HG03565 (cell line): ENCODE data around the gene LRP1B.
"Not testable (repeated sequence)": the region's sequence is repeated elsewhere in the genome, so short reads cannot be mapped to it uniquely, and the experiment has no call there.

Source experiments
- ATAC-seq: cut with Tn5 transposase; IDR thresholded peaks from one replicate; pipeline ENCODE4 v1.9.1; 2021; ENCODE audit warnings: mild to moderate bottlenecking, moderate library complexity; ENCODE audit not compliant: unreplicated experiment

Gene LRP1B

DNA sequence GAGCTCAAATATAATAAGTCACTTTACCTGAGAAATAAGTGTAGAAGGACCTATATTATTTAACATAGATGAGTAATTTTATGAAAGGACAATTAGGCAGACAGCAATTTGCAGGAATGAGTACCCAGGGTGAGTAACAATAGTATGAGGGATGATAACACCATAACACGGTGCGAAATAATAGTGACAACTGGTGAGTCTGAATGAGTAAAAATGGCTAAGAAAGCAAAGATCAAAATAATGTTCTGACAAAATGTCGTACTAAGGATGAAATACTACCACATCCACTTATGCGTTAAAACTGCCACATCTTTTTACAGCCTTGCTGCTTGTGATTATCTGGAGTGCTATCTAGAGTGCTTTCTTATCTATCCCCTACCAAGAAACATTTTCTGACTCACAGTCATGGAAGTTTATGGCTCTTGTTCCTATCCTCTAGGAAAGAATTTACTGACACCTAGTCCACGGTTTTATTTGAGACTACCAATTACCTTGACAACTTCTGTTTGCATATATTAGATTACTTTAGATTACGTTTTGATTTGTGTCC, 929.7 kb downstream of the LRP1B start:
- ATAC-seq = no peak

DNA sequence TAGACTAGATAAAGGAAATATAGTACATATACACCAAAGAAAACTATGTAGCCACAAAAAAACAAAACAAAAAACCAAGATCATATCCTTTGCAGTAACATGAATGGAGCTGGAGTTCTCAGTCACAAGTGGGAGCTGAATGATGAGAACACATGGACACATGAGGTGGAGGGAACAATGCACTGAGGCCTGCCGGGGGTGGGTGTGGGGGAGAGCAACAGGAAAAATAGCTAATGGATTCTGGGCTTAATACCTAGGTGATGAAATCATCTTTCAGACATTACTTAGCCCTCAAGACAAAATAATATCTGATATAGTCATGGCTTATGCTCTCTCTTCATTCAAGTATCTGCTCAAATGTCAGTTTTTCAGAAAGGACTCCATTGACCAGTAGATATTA, 930.6 kb downstream of the LRP1B start:
- ATAC-seq = no peak

GRCh38 chr2:141199711-141200110, 931.1 kb downstream of the LRP1B start:
- no peak for ATAC-seq

DNA sequence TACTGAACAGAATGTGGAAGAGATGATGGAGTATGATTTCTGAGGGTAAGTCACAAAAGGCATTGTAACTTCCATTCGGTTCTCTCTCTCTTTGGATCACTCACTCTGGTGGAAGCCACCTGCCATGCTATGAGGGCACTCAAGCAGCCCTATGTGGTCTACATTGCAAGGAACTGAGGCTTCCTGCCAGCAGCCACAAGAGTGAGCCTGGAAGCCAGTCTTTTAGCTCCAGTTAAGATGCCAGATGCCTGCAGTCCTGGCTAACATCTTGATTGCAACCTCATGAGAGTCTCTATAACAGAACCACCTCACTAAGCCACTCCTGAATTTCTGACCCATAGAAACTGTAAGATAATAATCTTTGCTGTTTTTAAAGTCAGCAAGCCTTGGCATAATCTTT, 935.7 kb downstream of the LRP1B start:
- ATAC-seq = no peak

GRCh38 chr2:141187075-141187439, 943.8 kb downstream of the LRP1B start:
- no peak for ATAC-seq

GRCh38 chr2:141186413-141187074, 944.3 kb downstream of the LRP1B start:
- no peak for ATAC-seq

DNA sequence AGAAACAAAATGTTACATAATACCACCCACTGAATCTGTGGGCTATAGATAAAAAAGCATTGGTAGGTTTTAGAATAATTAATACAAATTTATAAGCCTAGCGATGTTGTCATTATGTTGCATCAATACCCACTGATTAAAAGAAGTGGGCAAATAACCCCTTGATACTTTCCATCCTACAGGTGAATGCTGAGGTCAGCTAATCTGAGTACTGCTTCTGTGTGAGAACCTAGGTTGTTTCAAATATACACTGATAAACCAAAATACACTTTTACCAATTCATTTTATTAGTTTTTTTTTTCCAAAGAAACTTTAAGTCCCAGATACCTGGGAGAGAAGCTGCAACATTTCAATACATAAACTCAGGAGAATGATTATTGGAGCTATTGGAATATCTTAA, 948.6 kb downstream of the LRP1B start:
- no peak for ATAC-seq

DNA sequence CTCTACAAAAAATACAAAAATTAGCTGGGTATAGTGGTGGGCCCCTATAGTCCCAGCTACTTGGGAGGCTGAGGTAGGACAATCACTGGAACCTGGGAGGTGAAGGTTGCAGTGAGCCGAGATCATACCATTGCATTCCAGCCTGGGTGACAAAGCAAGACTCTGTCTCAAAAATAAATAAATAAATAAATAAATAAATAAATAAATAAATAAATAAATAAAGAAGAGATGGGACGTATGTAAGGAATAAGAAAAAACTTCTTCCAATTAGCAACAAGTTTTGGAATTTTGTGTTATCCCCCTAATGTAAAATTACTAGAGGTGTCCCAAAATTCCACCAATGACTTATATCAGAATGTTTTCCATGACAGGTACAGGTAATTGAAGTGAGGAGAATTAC, 961.7 kb downstream of the LRP1B start:
- ATAC-seq = not testable (repeated sequence)

DNA sequence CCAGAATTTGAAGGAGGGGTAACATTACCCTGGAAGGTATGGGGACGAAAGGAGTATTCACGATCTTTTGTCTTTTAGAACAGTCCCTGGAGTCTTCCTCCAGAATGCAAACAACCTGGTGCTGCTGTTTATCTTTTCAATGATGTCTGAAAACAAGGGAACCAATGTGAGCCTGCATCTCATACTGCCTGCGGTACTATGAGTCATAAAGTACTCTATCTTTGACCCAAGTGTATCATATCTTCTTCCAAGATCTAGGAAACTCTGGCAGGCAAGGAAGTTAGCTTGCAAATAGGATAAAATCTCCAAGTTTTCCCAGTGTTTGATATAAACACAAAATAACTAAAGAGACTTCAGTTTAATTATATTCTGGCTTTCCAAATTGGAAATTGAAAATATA, 968.5 kb downstream of the LRP1B start:
- no peak for ATAC-seq

DNA sequence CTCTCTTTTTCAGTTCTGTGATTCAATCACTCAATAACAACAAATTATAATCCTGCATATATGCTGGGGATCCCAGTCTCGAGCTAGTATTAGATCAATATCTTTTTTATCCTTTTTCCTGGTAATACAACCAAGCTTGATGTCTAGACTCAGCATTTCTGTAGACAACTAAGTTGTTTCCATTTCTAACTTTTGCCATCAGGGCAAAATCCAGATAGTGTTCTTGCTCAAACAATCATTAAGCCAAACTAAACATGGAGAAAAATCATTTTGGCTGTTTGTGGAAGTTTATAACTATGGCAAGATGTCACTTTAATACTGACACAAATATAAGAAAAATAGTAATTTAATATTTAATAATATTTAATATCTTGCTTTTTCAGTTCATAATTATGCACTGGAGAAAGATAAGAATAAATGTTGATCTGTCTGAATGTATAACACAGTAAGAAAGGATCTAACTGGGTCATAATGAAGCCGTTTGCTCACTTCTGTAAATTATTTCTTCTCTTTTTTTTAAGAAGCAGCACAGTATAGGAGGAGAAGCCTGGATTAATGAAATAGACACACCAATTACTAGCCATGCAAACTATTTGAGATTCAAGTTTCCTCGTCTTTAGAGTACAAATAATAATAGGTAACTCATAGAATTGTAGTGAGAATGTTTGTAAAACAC, 979.1 kb downstream of the LRP1B start:
- ATAC-seq = no peak

DNA sequence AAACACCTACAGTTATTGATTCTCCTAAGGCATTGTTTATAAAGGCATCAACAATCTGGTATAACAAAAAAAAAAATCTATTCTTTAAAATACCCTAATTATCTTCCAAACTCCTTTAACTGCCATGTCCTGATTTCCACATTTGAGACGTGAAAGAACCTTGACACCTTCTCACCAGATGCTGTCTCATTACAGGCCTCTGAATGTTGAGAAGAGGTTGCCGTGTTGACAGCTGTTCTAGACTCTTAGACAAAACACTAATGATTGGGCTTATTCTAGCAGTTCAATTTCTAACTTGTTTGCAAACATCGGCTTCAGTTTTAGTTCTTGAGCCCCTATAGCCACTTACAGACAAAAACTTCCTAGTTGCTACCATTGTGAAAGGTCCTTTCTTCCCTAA, 988.8 kb downstream of the LRP1B start:
- ATAC-seq = no peak

DNA sequence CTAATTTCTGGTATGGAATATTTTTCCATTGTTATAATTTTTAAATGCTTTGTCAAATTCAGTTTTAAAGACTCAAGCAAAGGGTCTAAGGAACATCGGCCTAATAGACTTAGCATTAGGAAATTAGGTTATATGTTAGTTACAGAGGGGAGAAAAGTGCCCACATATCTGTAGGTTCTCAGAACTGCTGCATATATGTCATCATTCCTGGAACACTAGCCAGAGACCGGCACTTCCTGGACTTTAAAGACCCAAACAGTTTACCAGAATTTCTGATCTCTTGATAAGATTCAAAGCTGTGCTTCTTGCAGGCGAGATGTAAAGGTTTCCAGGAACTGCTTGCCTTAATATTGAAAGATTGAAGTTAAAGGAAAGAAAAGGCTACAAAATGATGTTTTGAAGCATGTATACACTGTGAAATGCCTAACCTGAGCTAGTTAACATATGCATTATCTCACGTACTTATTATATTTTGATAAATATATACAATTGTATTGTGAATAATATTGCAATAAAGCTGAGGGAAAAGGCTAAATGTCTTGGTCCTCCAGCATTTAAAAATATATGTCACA, 993.6 kb downstream of the LRP1B start:
- ATAC-seq = no peak

- ATAC-seq = no peak
These were observed 996.9 kb downstream of the LRP1B start for GRCh38 chr2:141133883-141134282.

GRCh38 chr2:141125432-141125831, 1005.4 kb downstream of the LRP1B start:
- no peak for ATAC-seq

- ATAC-seq = no peak
These were observed 1012.0 kb downstream of the LRP1B start for GRCh38 chr2:141118836-141119235.

DNA sequence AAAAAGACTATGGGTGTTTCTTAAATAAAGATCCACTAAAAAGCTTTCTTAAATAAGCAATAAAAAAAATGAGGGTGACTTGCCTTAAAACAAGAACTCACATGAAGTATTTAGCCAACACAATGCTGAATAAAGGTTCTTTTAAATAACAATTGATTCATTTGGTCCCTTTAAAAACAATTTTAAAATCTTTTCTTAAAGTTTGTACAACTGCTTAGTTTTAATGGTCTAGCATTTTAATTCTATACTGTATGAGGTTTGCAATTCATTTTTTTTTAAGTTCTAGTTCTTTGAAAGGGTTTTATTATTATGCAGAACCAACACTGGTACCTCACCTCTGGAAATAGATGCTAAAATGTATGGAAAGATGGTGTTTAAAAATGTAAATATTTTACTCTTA, 1017.5 kb downstream of the LRP1B start:
- no peak for ATAC-seq

DNA sequence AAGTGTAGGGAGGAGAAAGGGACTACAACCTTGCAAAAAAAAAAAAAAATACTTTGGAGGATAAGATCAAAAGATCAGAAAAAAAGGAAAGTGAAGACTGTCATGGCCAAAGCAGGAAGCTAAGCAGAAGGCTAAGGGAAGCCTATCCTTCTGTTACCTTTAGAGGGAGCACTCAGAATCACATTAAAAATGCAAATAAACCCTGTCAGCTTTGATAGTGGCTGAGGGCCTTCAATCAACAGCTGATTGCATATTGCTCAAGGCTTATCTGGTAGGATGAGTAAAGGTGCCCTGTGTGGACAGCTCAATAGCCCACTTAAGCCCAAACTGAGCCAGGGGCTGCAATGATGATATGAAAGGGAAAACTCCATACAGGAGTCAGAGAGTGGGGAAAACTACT, 1021.2 kb downstream of the LRP1B start:
- ATAC-seq = no peak

GRCh38 chr2:141105763-141106162, 1025.1 kb downstream of the LRP1B start:
- no peak for ATAC-seq

GRCh38 chr2:141103216-141103615, 1027.6 kb downstream of the LRP1B start:
- no peak for ATAC-seq

GRCh38 chr2:141079231-141079630, 1051.6 kb downstream of the LRP1B start:
- ATAC-seq = no peak

DNA sequence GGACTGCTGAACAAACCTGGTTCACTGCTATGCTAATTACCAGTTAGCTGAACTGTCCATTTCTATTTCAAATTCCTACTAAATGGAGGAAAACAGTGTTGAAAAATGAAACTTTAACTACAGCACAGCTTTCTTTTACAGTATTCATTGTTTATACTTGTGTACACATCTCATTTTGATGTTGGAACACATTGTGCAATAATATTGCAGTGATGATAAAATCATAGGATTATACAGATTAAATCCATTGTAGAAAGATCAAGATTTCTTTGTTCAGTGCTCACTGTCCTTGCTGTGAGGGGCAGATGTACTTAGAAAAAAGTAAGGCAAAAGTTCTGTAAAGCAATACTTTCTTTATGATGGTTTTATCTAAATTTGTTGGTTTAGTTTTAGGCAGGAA, 1055.1 kb downstream of the LRP1B start:
- no peak for ATAC-seq

- ATAC-seq = no peak
These were observed 1062.6 kb downstream of the LRP1B start for GRCh38 chr2:141068053-141068682.
